Stimulated activated CD8-positive, alpha-beta memory T cell treated with anti-CD3 and anti-CD28 coated beads, Interleukin-4, amount 100 ng/mL, for 1 hour (primary cell): ENCODE data around the gene IKBKE.
A peak's percentile ranks its signal among the peaks of the same experiment; 100 is the strongest.
"Not testable (repeated sequence)": the region's sequence is repeated elsewhere in the genome, so short reads cannot be mapped to it uniquely, and the experiment has no call there.

ENCODE experiments used
- DNase-seq, 2 donors: peaks; one replicate each; pipeline ENCODE4 v3.0.0-alpha.2; 2020; ENCODE audit warnings: low read depth in 2 of 2, low spot score in 1 of 2

The IKBKE gene

DNA sequence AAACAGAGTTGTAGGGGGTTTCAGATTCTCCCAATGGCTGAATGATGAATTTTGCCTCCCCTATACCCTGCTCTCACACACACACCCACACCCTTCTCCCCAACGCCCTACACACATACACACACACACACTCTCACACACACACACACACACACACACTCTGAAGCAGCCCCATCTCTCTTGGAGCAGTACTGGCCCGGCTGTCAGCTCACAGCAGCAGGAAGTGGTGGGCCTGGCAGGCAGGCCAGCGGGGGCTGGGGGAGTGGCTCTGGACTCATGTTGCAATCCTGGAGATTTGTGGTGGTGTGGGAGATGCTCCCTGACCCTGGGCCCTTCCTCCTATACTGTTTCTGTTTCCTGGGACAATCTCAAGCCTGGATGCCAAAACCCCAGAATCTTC lies 2.2 kb downstream of the IKBKE start:
- DNase-seq = no peak

DNA sequence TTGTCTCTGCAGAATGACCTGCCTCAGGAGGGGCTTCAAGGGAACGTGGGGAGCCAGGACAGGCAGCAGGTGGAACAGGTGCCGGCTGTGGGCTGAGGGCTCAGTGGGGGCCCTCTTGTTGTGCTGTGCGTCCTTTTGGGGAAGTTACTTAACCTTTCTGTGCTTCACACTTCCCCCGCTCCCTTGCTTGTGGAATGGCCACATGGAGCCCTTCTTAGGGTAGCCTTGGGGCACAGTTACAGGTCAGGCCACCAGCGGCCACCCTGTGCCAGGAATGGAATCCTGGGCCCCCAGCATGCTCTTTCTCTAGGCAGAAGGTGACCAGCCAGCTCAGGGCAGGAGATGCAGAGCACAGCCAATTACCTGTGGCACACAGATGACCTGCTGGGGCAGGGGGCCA lies 2.6 kb downstream of the IKBKE start:
- no peak for DNase-seq

DNA sequence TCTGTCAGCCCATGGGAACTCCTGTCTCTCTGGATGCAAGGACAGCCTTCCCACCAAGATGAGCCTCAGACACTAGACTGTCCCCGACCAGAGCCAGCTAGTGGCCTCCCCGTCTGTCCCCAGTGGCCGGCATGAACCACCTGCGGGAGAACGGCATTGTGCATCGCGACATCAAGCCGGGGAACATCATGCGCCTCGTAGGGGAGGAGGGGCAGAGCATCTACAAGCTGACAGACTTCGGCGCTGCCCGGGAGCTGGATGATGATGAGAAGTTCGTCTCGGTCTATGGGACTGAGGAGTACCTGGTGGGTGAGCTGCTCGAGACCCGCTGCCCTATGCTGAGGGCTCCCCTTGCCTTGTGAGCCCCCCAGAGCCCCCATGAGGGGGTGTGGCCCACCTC lies 5.8 kb downstream of the IKBKE start:
- DNase-seq = no peak

GRCh38 chr1:206476591-206476990 lies 6.3 kb downstream of the IKBKE start:
- DNase-seq = no peak

- DNase-seq = no peak
These were observed 6.8 kb downstream of the IKBKE start for GRCh38 chr1:206477110-206477509.

GRCh38 chr1:206477581-206478380 lies 7.5 kb downstream of the IKBKE start:
- DNase-seq = no peak

DNA sequence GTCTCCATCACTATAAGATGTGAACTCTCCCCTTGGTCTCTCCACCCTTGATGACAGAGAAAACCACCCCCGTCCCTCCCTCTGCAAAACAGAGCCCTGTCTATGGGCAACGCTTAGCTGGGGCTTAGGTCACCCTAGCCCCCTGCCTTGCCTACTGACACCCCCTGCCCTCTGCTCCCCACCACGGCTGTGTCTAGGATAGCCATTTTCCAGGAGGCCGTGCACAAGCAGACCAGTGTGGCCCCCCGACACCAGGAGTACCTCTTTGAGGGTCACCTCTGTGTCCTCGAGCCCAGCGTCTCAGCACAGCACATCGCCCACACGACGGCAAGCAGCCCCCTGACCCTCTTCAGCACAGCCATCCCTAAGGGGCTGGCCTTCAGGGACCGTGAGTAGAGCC lies 8.5 kb downstream of the IKBKE start:
- DNase-seq = no peak

GRCh38 chr1:206479183-206480125 lies 9.2 kb downstream of the IKBKE start:
- DNase-seq = peak; percentile 30 to 46

GRCh38 chr1:206480211-206480610 lies 9.9 kb downstream of the IKBKE start:
- DNase-seq = no peak

- DNase-seq = no peak
These were observed 12.3 kb downstream of the IKBKE start for GRCh38 chr1:206482611-206483010.

DNA sequence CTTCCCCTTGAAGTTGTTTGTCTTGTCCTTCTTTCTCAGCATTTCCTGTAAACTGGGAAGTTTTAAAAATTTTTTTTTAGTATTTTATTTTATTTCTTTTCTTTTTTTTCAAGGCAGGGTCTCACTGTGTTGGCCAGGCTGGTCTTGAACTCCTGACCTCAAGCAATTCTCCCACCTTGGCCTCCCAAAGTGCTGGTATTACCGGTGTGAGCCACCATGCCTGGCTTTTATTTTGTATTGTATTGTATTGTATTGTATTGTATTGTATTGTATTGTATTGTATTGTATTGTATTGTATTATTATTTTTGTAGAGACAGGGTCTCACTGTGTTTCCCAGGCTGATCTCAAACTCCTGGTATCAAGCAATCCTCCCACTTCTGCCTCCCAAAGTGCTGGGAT lies 13.6 kb downstream of the IKBKE start:
- DNase-seq = not testable (repeated sequence)

GRCh38 chr1:206484901-206485300 lies 14.6 kb downstream of the IKBKE start:
- no peak for DNase-seq

GRCh38 chr1:206486995-206487788 lies 16.9 kb downstream of the IKBKE start:
- no peak for DNase-seq

- no peak for DNase-seq
These were observed 17.7 kb downstream of the IKBKE start for GRCh38 chr1:206487970-206488369.

GRCh38 chr1:206488466-206488865 lies 18.2 kb downstream of the IKBKE start:
- no peak for DNase-seq

DNA sequence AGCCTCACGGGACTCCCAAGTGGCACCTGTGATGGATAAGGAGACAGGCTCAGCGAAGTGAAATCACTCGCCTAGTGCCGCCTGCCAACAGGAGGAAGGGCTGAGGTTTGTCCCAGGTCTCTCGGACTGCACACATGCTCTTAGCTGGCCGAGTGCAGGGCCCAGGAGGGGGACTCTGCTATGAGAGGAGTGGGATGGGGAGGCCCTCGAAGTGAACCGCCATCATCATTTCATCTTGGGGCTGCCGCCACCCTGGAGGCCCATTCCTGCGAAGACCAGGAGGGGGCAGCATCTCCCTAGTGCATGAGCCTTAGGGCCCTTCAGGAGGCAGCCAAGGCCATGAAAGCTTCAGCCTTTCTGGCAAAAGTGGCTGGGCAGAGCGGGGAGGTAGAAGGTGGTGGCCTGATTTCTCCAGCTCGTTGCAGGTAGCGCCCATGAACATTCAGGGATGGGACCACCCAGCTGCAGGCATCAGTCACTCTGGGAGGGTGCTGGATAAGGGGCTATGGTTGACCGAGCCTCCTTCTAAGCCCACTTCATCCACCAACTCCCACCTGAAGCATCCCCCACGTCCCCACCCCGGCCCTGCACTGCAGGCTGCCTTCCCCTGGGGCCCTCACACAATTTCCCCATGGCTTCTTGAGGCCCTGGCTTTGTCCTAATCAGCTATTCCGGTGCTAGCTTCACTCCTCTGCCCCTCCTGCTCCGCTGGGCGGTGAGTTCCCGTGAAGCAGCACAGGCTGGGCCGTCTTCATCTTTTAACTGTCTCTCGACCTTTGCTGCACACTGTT lies 19.9 kb downstream of the IKBKE start:
- DNase-seq = peak; percentile 43 to 46

DNA sequence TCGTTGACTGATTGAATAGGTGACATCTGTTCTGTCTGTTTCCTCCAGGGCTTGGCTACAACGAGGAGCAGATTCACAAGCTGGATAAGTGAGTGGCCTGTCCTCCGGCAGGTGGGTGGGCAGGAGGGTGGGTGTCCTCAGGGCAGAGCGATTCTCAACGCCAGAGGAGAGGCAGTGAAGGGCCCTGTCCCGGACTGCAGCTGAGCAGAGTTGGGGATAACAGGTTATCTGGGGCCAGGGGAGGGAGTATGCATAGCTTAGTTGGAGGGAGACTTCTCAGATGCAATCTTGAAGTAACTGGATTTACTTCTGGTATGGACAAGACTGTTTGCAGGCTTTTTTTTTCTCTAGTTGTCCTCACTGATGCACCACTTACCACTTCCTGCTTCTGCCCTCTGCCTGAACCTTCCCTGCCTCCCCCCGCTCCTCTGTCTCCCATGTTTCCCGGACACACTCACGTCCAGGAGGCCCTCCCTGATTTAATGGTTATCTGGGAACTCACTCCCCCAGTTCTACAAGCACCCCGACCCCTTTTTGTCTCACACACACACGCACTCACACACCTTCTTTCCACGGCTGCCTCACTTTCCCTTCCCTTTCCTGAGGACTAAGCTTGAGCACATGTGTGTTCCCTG lies 20.6 kb downstream of the IKBKE start:
- no peak for DNase-seq

DNA sequence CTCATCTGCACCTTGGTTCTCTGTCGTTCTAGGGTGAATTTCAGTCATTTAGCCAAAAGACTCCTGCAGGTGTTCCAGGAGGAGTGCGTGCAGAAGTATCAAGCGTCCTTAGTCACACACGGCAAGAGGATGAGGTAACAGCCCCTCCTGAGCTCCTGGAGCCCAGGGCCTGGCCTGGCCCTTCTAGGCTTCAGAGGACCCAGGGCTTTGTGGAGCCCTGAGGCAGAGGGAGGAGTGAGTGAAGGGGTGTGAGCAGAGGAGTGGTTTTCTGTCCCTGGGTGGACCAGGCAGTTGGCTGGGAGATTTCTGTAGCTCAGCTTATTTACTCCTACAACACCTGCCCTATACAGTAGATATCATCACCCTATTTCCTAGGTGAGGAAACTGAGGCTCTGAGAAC lies 21.3 kb downstream of the IKBKE start:
- DNase-seq = no peak

DNA sequence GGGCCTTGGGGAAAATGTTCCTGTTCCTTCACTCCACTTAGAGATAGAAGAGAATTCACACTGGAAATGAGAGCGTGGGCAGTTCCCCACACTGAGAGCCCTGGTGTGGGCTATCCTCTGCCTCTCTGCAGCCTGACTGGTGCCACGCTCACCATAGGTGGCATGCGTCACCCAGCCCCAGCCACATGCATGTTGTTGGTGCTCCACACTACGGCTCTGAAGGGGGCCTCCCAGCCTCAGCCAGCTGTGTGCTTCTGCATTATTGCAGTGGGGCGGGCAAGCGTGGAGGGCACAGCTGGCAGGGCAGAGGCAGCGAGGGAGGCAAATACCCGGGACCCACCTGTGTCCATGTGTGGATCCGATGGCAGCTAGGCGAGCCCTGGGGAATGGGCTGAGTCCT lies 22.3 kb downstream of the IKBKE start:
- no peak for DNase-seq

GRCh38 chr1:206493279-206493678 lies 23.0 kb downstream of the IKBKE start:
- DNase-seq = no peak
